Epithelial cell of esophagus (primary cell): ENCODE measurements around the gene NRXN3.

ENCODE experiments used
- DNase-seq: peaks from one replicate; pipeline ENCODE4 v3.0.0; 2010; ENCODE audit warnings: low read depth
- H3K4me3 ChIP-seq: 2 replicates; pipeline ENCODE4 v1.5.1; 2011; ENCODE audit warnings: mild to moderate bottlenecking, low read length, control low read depth
- CTCF ChIP-seq: IDR thresholded peaks from 2 replicates; pipeline ENCODE4 v1.5.1; 2011; ENCODE audit warnings: low read depth, mild to moderate bottlenecking, low read length, control low read depth, inconsistent platforms; ENCODE audit not compliant: insufficient read depth; ENCODE audit errors: missing control alignments

Gene NRXN3

GRCh38 chr14:78798757-78799156 lies 628.6 kb downstream of the NRXN3 start:
- TF ChIP-seq CTCF: no peak
- DNase-seq: no peak
- no peak overlapping the region for H3K4me3 ChIP-seq

- DNase-seq: no peak
- no peak overlapping the region for H3K4me3 ChIP-seq
- no peak for TF ChIP-seq CTCF
These were observed 635.4 kb downstream of the NRXN3 start for GRCh38 chr14:78805570-78805969.

- DNase-seq: no peak
- TF ChIP-seq CTCF: no peak
- no peak overlapping the region for H3K4me3 ChIP-seq
These were observed 652.9 kb downstream of the NRXN3 start for GRCh38 chr14:78823035-78823434.

- no peak for TF ChIP-seq CTCF
These were observed 653.3 kb downstream of the NRXN3 start for GRCh38 chr14:78823516-78823915.

GRCh38 chr14:78829274-78829673 lies 659.1 kb downstream of the NRXN3 start:
- no peak for TF ChIP-seq CTCF
- H3K4me3 ChIP-seq: no peak overlapping the region
- DNase-seq: no peak

More at GRCh38 chr14:78823516-78823915, 653.3 kb downstream of the NRXN3 start:
- no peak overlapping the region for H3K4me3 ChIP-seq
- no peak for DNase-seq

- no peak for TF ChIP-seq CTCF
- no peak for DNase-seq
- no peak overlapping the region for H3K4me3 ChIP-seq
These were observed 664.7 kb downstream of the NRXN3 start for GRCh38 chr14:78834766-78835451.

- no peak for DNase-seq
- H3K4me3 ChIP-seq: no peak overlapping the region
- no peak for TF ChIP-seq CTCF
These were observed 665.7 kb downstream of the NRXN3 start for GRCh38 chr14:78835909-78836308.
